Measurements from ENCODE around the gene SAT1. TPM values are rescaled to one million over a fixed set of nuclear protein-coding genes. Genes with fewer than 3 reads are reported as not detected.

SAT1 gene
- 31.4 TPM for total RNA-seq (ENCODE audit: unreplicated experiment)
- long read RNA-seq, transcript SAT1-204 (6 exons, 1,065 nt): major isoform, 25 of 32 reads
- long read RNA-seq, partial matches to known transcripts: 0 of 32 reads
- long read RNA-seq, other reads (novel, unspliced or antisense): 3 of 32 reads

GRCh38 chrX:23782863-23783588 lies at the start of gene SAT1:
Gene SAT1, plus strand, starts transcription at chrX:23783173. Its CDS starts 179 bp downstream, at chrX:23783352.
- peak; percentile 74 for TF ChIP-seq CTCF (IDR thresholded peaks at IDR 0.05; ENCODE audit: partially characterized antibody, unreplicated experiment)
- peak; percentile 91 for DNase-seq
- Mint-ChIP-seq H3K4me3 (ENCODE audit: unreplicated experiment) (peak within 1 kb of the TSS; percentile 90), H3K27ac (ENCODE audit: unreplicated experiment) (peak within 1 kb of the TSS; percentile 79), H3K36me3 (ENCODE audit: unreplicated experiment) (no peaks in the 10 kb centered on the region), H3K4me1 (ENCODE audit: low read depth, unreplicated experiment) (peaks cover 2% of the 10 kb centered on the region), H3K9me3 (ENCODE audit: unreplicated experiment) (no peaks in the 10 kb centered on the region), H3K27me3 (ENCODE audit: unreplicated experiment) (no peaks in the 10 kb centered on the region)

GRCh38 chrX:23736030-23736429 lies 46.9 kb upstream of the SAT1 start:
- Mint-ChIP-seq H3K4me3 (ENCODE audit: unreplicated experiment) (no peak overlapping the region), H3K4me1 (ENCODE audit: low read depth, unreplicated experiment) (no peaks in the 10 kb centered on the region), H3K27ac (ENCODE audit: unreplicated experiment) (no peak overlapping the region), H3K27me3 (ENCODE audit: unreplicated experiment) (no peaks in the 10 kb centered on the region), H3K36me3 (ENCODE audit: unreplicated experiment) (no peaks in the 10 kb centered on the region), H3K9me3 (ENCODE audit: unreplicated experiment) (no peaks in the 10 kb centered on the region)
- DNase-seq: no peak
- no peak for TF ChIP-seq CTCF (IDR thresholded peaks at IDR 0.05; ENCODE audit: partially characterized antibody, unreplicated experiment)

- no peak overlapping the region for H3K27ac Mint-ChIP-seq (ENCODE audit: unreplicated experiment)
- no peak overlapping the region for H3K4me3 Mint-ChIP-seq (ENCODE audit: unreplicated experiment)
- peaks cover 3% of the 10 kb centered on the region for H3K9me3 Mint-ChIP-seq (ENCODE audit: unreplicated experiment)
- peaks cover 2% of the 10 kb centered on the region for H3K27me3 Mint-ChIP-seq (ENCODE audit: unreplicated experiment)
- DNase-seq: no peak
- TF ChIP-seq CTCF (IDR thresholded peaks at IDR 0.05; ENCODE audit: partially characterized antibody, unreplicated experiment): no peak
- H3K4me1 Mint-ChIP-seq (ENCODE audit: low read depth, unreplicated experiment): no peaks in the 10 kb centered on the region
- no peaks in the 10 kb centered on the region for H3K36me3 Mint-ChIP-seq (ENCODE audit: unreplicated experiment)
Measured at GRCh38 chrX:23737413-23737812, 45.6 kb upstream of the SAT1 start.

GRCh38 chrX:23742174-23742696 lies 40.7 kb upstream of the SAT1 start:
- H3K27me3 Mint-ChIP-seq (ENCODE audit: unreplicated experiment): peaks cover 2% of the 10 kb centered on the region
- peak overlapping the region; percentile 55 for H3K27ac Mint-ChIP-seq (ENCODE audit: unreplicated experiment)
- no peak for DNase-seq
- no peak for TF ChIP-seq CTCF (IDR thresholded peaks at IDR 0.05; ENCODE audit: partially characterized antibody, unreplicated experiment)
- H3K9me3 Mint-ChIP-seq (ENCODE audit: unreplicated experiment): peaks cover 3% of the 10 kb centered on the region
- H3K36me3 Mint-ChIP-seq (ENCODE audit: unreplicated experiment): no peaks in the 10 kb centered on the region
- no peaks in the 10 kb centered on the region for H3K4me1 Mint-ChIP-seq (ENCODE audit: low read depth, unreplicated experiment)
- peak overlapping the region; percentile 90 for H3K4me3 Mint-ChIP-seq (ENCODE audit: unreplicated experiment)
